ENCODE measurements around the gene PIANP. TPM values are rescaled to one million over a fixed set of nuclear protein-coding genes. Genes with fewer than 3 reads are reported as not detected.
"Not testable (repeated sequence)": the region's sequence is repeated elsewhere in the genome, so short reads cannot be mapped to it uniquely, and the experiment has no call there.

PIANP gene
- polyA plus RNA-seq, 12 donors, result 2.7 to 31.7 (median 4.5) TPM; not detected in 1

GRCh38 chr12:6708960-6709394, 8.4 kb upstream of the PIANP start:
- no peak for DNase-seq

DNA sequence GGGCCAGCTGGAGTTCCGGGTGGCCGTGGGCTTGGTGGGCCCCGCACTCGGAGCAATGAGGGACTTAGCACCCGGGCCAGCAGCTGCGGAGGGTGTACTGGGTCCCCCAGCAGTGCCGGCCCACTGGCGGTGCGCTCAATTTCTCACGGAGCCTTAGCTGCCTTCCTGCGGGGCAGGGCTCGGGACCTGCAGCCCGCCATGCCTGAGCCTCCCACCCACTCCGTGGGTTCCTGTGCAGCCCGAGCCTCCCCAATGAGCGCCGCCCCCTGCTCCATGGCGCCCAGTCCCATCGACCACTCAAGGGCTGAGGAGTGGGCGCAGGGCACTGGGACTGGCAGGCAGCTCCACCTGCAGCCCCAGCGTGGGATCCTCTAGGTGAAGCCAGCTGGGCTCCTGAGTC, 7.7 kb upstream of the PIANP start:
- DNase-seq, result not testable (repeated sequence)

- DNase-seq, result no peak
These were observed 3.0 kb upstream of the PIANP start for GRCh38 chr12:6703631-6704030.

DNA sequence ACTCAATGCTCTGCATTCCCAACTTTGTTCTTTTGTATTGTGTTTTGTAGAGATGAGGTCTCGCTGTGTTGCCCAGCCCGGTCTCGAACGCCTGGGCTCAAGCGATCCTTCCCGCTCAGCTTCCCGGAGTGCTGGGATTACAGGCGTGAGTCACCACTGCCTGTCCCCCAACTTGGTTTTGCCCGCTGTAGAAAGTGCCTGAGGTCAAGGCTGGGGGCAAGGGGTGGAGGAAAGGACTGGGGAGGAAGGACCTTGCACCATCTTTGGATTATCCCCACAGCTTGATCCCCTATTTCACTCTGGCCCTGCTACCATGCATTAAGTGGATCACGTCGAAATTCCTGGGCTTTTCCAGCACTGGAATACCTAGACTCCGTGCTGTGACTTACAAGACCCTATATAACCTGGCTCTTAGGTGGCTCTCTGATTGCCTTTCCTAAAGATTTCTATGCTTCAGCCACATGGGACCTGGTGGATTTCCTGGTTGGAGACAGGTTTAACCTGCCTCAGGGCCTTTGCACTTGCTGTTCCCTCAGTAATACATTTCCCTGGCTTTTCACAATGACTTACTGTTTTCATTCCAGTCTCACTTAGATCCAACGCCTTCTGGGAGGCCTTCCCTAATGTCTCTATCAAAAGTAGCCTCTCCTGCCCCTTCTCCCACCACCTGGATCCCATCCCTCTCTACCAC, 608 bp upstream of the PIANP start:
- DNase-seq, result no peak

DNA sequence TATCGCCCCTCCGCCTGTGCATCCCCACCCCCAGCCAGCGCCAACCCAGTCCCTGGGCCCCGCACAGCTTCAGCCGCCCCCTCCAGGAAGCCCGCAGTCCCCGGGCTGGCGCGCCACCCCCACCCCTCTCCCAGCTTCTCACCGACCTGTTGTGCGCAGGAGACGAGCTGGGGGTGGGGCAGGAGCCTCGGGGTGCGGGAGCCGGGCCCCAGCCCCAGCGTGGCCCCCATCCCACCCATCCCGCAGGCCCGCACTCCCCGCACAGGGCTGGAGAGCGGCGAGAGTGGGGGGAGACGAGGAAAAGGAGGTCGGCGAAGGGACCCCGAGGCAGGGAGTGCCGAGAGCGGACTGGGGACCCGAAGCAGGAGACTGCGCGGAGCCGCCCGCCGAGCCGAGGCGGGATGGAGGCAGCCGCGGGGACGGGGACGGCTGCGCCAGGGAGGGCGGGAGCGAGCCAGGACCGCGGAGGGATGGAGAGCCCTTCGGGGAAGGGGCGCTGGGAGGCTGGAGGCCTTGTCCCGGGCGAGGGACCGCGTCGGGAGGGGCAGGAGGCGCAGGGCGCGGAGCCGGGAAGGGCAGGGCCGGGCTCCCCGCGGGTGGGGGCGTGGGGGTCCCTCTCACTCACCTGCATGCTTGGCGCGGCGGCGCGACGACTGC, 498 bp downstream of the PIANP start:
- DNase-seq, result peak; percentile 22

DNA sequence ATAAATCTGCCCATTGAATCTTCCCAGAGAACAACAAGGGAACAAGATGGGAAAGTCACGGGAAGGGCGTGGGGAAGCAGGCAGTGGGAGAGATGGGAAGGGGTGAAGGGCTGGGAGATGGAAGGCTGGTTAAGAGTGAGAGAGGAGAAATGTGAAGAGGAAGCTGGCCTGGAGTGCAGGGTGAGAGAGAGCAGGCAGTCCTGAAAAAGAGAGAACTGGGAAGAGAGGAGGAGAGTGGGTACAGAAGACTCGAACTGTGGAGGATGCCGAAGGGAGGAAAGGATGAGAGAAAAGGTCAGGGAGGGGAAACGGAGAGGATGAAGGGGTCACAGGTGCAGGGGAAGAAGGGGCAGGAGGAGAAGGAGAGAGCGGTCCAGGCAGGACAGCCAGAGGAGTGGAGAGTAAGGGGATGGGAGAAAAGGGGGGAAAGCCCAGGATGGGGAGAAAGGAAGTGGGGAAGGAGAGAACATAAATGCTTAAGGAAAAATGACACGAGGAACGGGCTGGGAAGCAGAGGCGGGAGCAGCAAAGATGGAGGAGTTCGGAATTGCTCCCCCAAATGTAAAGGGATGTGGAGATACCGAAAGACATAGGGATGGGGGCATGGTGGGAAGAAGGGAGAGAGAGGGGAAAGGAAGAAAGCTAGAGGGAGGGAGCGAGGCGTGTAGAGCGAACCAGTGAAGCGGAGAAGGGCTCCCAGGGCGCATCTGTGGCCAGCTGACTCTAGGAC, 1.2 kb downstream of the PIANP start:
- no peak for DNase-seq

GRCh38 chr12:6698352-6699046, 2.1 kb downstream of the PIANP start:
- no peak for DNase-seq

GRCh38 chr12:6697584-6698351, 2.8 kb downstream of the PIANP start:
- DNase-seq, result no peak

DNA sequence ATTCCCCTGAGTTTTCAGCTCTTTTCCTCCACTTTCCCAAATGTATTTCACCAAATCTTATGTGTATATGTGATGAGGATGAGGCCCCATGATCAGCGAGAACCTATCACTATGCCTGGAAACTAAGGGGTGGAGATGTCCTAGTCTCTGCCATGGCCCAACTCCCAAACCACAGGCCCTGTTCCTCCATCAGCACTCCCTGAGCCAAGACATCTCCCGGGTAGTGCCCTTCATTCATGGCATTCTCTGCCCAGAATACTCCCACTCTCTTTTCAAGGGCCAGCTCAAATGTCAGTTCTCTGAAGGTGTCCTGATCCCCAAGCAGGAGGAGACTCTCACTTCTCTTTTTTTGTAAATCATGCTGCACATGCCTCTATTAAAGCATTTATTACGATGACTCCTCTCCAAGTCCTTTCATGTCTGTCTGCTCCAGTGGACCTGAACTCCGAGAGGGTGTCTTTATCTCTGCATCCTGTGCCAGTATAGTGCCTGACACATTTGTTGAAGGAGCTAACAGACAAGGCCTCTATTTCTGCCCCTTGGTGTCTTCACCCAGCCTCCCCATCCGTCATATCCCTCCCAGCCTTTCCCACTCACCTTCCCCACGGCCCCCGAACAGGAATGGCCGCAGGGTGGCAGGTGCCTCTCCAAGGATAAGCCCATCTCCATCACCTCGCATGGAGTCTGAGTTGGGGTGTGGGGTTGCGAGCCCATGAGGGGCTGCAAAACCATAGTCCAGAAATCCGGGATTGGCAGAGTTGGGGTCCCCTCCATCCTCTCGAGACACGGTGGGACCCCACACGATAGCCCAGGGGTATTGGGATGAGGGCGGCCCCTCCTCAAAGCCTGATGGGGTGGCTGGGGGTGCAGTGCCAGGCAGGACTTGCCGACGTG, 3.7 kb downstream of the PIANP start:
- DNase-seq, result no peak

- no peak for DNase-seq
These were observed 5.1 kb downstream of the PIANP start for GRCh38 chr12:6695313-6696045.

- DNase-seq, result no peak
These were observed 5.9 kb downstream of the PIANP start for GRCh38 chr12:6694701-6695100.

- no peak for DNase-seq
These were observed 6.7 kb downstream of the PIANP start for GRCh38 chr12:6693832-6694355.

DNA sequence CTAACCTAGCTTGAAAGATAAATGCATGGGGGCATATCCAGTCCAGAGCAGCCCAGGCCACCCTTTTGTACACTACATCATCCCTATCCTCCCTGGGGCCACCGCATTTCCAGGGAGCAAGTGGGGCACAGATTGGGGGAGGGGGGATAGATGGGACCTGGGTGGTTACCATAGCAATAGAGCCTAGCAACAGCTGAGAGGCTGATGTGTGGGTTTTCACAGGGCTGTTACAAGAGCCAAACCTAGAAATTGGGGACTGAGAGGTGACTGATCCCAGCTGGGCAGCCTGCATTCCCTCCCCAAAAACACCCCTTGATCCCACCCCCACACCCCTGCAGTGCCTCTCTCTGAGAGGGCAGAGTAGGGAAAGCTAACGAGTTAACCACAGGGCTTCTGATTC, 7.7 kb downstream of the PIANP start:
- DNase-seq, result no peak

DNA sequence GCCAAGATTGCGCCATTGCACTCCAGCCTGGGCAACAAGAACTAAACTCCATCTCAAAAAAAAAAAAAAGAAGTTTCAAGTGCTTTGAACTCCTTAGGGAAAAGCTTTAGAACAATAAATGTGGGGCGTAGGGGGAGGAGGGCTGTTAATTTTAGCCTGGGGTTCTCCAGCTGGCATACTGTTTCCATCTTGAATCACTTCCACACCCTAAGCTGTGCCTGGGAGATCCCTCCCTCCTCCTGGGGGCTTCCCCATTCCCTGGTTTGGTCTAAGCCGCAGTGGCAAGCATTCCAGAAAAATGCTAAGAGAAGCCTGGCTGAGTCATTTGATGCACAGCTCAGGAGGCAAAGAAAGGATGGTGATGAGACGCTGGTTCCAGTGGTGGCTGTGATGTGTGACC, 9.1 kb downstream of the PIANP start:
- DNase-seq, result no peak

GRCh38 chr12:6688999-6689882, 11.4 kb downstream of the PIANP start, which contains the start of gene ZNF384:
Gene ZNF384, minus strand, starts transcription at chr12:6689375. Its CDS starts 9,855 bp downstream, at chr12:6679520.
- peak; percentile 100 for DNase-seq

DNA sequence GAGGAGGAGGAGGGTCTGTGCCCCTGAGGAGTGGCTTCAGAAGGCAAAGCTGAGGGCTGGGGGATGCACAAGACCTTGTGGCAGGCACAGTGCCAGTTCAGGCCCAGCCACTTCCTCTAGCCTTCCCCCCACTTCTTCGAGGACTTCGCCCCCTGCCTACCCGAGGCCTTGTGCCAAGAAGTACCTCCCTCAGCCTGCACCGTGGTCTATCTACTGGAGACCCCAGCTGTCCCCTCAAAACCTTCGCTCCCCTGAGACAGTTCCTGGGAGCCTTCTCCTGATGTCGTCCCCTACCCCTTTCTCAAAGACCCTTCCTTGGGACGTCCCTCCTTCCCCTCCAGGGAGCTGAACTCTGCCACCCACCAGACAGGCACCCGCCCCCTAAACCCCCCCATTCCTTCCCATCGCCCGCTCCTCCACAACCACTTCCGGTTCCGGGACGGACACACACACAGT, 12.0 kb downstream of the PIANP start:
- no peak for DNase-seq

- DNase-seq, result no peak
These were observed 14.8 kb downstream of the PIANP start for GRCh38 chr12:6685814-6686213.

GRCh38 chr12:6684609-6685008, 16.0 kb downstream of the PIANP start:
- DNase-seq, result no peak

All from muscle of arm (tissue), 12 donors.